Endothelial cell (in vitro differentiated cells): Measurements from ENCODE around the gene RPS27A. TPM values are rescaled to one million over a fixed set of nuclear protein-coding genes. Genes with fewer than 3 reads are reported as not detected.
"Not testable (repeated sequence)": the region's sequence is repeated elsewhere in the genome, so short reads cannot be mapped to it uniquely, and the experiment has no call there.

Experiments
- DNase-seq: peaks from one replicate; pipeline ENCODE4 v3.0.0; 2021; ENCODE audit warnings: low spot score
- H3K27ac Mint-ChIP-seq: one replicate; pipeline ENCODE4 v1.8.0; 2021; ENCODE audit warnings: mixed read lengths, inconsistent platforms; ENCODE audit not compliant: unreplicated experiment
- H3K27me3 Mint-ChIP-seq: one replicate; pipeline ENCODE4 v1.8.0; 2021; ENCODE audit warnings: mild to moderate bottlenecking, moderate library complexity, mixed read lengths, inconsistent platforms; ENCODE audit not compliant: unreplicated experiment
- H3K36me3 Mint-ChIP-seq: one replicate; pipeline ENCODE4 v1.8.0; 2021; ENCODE audit warnings: mild to moderate bottlenecking, low read depth, mixed read lengths, inconsistent platforms; ENCODE audit not compliant: unreplicated experiment
- H3K4me1 Mint-ChIP-seq: one replicate; pipeline ENCODE4 v1.8.0; 2021; ENCODE audit warnings: mild to moderate bottlenecking, mixed read lengths, inconsistent platforms; ENCODE audit not compliant: unreplicated experiment
- H3K4me3 Mint-ChIP-seq: one replicate; pipeline ENCODE4 v1.8.0; 2021; ENCODE audit warnings: mild to moderate bottlenecking, mixed read lengths, inconsistent platforms; ENCODE audit not compliant: unreplicated experiment
- H3K9me3 Mint-ChIP-seq: one replicate; pipeline ENCODE4 v1.8.0; 2021; ENCODE audit warnings: mixed read lengths, inconsistent platforms; ENCODE audit not compliant: unreplicated experiment
- CTCF ChIP-seq: fragments of 200-600 bp; sonication (generic); IDR thresholded peaks from one replicate; pipeline ENCODE4 v1.5.0; 2021; ENCODE audit warnings: antibody characterized with exemption; ENCODE audit not compliant: unreplicated experiment
- total RNA-seq: library from RNA; stranded (reverse); fragmentation: NEBNext Ultra II Directional; extraction: Animal tissue kit (Norgen Biotek cat#: 25700); gene quantifications from one replicate; pipeline ENCODE4 v1.2.1, GENCODE V29; 2021; ENCODE audit not compliant: unreplicated experiment

Gene RPS27A
- total RNA-seq, 1 donor from 2014 or later, result 1,292 TPM

- H3K27me3 Mint-ChIP-seq, result peaks cover 2% of the 10 kb centered on the region
- TF ChIP-seq CTCF, result no peak
- no peaks in the 10 kb centered on the region for H3K9me3 Mint-ChIP-seq
- no peaks in the 10 kb centered on the region for H3K4me1 Mint-ChIP-seq
- peaks cover 43% of the 10 kb centered on the region for H3K36me3 Mint-ChIP-seq
- no peak overlapping the region for H3K4me3 Mint-ChIP-seq
- DNase-seq, result no peak
- no peak overlapping the region for H3K27ac Mint-ChIP-seq
Measured at GRCh38 chr2:55204950-55205349, 27.5 kb upstream of the RPS27A start.

GRCh38 chr2:55213822-55214221, 18.7 kb upstream of the RPS27A start:
- no peaks in the 10 kb centered on the region for H3K27me3 Mint-ChIP-seq
- H3K9me3 Mint-ChIP-seq, result no peaks in the 10 kb centered on the region
- no peak for DNase-seq
- no peaks in the 10 kb centered on the region for H3K36me3 Mint-ChIP-seq
- H3K4me3 Mint-ChIP-seq, result no peak overlapping the region
- no peak overlapping the region for H3K27ac Mint-ChIP-seq
- no peaks in the 10 kb centered on the region for H3K4me1 Mint-ChIP-seq
- no peak for TF ChIP-seq CTCF

- no peak for TF ChIP-seq CTCF
- Mint-ChIP-seq H3K4me1 (peaks cover 23% of the 10 kb centered on the region), H3K36me3 (no peaks in the 10 kb centered on the region), H3K4me3 (no peak overlapping the region), H3K27me3 (peaks cover 5% of the 10 kb centered on the region), H3K27ac (no peak overlapping the region), H3K9me3 (no peaks in the 10 kb centered on the region)
- DNase-seq, result no peak
Measured at GRCh38 chr2:55223958-55224760, 8.3 kb upstream of the RPS27A start.

GRCh38 chr2:55224761-55225261, 7.7 kb upstream of the RPS27A start:
- no peaks in the 10 kb centered on the region for H3K9me3 Mint-ChIP-seq
- no peaks in the 10 kb centered on the region for H3K36me3 Mint-ChIP-seq
- H3K27me3 Mint-ChIP-seq, result peaks cover 6% of the 10 kb centered on the region
- H3K4me3 Mint-ChIP-seq, result no peak overlapping the region
- H3K27ac Mint-ChIP-seq, result no peak overlapping the region
- TF ChIP-seq CTCF, result no peak
- H3K4me1 Mint-ChIP-seq, result peaks cover 24% of the 10 kb centered on the region
- peak; percentile 11 for DNase-seq

- no peak overlapping the region for H3K4me3 Mint-ChIP-seq
- peaks cover 6% of the 10 kb centered on the region for H3K27me3 Mint-ChIP-seq
- no peak for DNase-seq
Measured at GRCh38 chr2:55225481-55226020, 6.9 kb upstream of the RPS27A start.

GRCh38 chr2:55227437-55228225, 4.9 kb upstream of the RPS27A start:
- not testable (repeated sequence) for DNase-seq, H3K27me3 Mint-ChIP-seq, H3K36me3 Mint-ChIP-seq, H3K9me3 Mint-ChIP-seq
- peak overlapping the region; percentile 92 for H3K27ac Mint-ChIP-seq
- peak overlapping the region; percentile 53 for H3K4me3 Mint-ChIP-seq
- peaks cover 41% of the 10 kb centered on the region for H3K4me1 Mint-ChIP-seq

More at GRCh38 chr2:55225481-55226020, 6.9 kb upstream of the RPS27A start:
- Mint-ChIP-seq H3K36me3 (peaks cover 6% of the 10 kb centered on the region), H3K4me1 (peaks cover 29% of the 10 kb centered on the region), H3K9me3 (no peaks in the 10 kb centered on the region), H3K27ac (no peak overlapping the region)
- TF ChIP-seq CTCF, result no peak
